NK-92 (cell line): ENCODE measurements around the gene RFESD.
"Not testable (repeated sequence)": the region's sequence is repeated elsewhere in the genome, so short reads cannot be mapped to it uniquely, and the experiment has no call there.

Source experiments
- DNase-seq: peaks from one replicate; lab custom pipeline; 2025; ENCODE audit not compliant: unreplicated experiment; lab: John Stamatoyannopoulos, UW

Gene RFESD

DNA sequence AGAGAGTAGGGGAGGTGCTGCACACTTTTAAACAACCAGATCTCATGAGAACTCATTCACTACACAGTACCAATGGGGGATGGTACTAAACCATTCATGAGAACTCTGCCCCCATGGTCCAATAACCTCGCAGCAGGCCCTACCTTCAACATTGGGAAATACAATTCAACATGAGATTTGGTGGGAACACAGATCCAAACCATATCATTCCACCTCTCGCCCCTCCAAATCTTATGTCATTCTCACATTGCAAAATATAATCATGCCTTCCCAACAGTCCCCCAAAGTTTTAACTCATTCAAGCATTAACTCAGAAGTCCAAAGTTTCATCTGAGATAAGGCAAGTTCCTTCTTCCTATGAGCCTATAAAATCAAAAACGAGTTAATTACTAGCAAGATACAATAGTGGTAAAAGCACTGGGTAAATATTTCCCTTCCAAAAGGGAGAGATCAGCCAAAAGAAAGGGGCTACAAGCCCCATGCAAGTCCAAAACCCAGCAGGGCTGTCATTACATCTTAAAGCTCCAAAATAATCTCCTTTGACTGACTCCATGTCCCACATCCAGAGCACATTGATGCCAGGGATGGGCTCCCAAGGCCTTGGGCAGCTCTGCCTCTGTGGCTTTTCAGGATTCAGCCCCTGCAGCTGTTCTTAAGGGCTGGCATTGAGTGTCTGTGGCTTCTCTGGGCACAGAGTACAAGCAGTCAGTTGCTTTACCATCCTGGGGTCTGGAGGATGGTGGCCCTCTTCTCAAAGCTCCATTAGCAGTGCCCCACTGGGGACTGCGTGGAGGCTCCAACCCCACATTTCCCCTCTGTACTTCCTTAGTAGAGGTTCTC is 18.4 kb upstream of the RFESD start:
- DNase-seq = no peak

DNA sequence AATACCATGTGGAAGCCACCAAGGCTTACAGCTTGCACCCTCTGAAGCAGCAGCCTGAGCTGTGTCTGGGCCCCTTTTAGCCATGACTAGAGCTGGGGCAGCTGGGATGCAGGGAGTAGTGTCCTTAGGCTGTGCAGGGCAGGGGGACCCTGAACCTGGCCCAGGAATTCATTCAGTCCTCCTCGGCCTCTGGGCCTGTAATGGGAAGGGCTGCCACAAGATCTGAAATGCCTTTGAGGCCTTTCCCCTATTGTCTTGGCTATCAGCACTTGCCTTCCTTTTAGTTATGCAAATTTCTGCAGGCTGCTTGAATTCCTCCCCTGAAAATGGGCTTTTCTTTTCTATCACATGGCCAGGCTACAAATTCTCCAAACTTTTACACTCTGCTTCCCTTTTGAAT is 17.6 kb upstream of the RFESD start:
- no peak for DNase-seq

DNA sequence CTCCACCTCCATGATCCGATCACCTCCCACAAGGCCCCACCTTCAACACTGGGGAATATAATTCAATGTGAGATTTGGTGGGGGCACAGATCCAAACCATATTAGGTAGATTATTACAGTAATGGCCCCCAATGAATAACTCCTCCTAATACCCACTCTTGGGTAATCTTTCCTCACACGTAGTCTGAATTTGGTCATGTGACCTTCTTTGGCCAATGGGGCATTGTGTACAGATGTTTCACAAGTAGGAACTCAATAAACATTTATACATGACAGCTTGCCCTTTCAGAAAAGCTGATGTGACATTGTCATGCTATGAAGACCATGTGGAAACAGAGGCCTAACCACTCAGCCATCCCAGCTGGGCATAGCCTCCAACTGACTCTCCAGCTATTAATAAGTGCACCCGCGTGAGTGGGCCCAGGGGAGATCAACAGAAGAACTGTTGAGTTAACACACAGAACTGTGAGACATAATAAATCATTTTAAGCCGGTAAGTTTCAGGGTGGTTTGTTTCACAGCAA is 16.1 kb upstream of the RFESD start:
- DNase-seq = no peak

DNA sequence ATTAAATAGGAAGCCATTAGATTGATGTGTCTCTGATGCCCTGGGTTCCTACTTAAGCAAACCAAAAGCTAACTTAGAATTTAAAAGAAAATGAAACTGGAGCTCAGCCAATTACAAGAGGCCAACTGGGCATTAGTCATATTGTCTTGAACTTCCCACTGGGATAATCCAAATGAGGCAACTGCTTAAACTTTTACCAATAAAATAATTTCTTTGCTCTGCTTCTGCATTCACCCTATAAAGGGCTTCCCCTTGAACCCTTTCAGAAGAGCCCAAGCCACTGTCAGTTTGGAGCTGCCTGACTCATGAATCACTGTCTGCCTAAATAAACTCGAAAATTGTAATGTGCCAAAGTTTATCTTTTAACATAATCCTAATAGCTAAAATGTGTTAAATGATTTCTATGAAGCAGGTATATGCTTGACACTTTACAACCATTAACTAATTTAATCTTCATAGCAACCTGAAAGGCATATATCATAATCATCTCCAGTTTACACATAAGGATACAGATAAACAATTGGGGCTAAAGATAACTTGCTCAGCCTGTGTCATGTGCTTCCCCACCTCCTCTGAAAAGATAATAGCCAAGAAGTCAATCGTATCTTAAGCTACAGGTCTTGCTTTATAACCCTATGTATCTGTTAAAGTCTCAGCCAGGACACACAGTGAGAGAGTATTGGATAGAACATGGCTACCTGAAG is 15.2 kb upstream of the RFESD start:
- DNase-seq = no peak

DNA sequence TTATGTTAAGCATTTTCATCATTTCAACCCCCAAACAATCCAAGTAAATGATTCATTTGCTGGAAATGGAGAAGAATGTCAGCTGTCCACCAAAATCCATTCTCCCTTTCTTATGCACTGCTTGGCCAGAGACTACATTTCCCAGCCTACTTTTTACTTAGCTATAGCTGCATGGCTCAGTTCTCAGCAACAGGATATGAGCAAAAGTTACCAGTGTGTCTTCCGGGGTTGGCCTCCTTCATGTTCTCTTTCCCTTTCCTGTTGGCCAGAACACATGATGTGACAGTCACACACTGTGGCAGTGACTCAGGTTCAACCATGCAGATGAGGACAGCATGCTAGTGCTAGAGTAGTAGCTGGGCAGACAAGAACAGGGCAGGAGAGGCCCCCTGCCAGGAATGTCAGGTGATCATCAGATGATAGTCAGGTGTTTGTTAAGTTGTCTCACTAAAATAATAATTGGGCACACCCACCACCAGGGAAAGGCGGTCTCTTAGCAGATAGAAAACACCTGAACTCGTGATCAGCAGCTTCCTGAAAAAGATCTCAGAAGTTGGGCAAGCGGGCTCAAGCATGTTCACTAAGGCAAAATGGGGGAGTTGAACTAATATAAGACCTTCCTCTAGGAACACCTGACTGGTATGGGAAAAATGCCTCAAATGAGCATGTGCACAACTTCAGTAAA is 14.4 kb upstream of the RFESD start:
- DNase-seq = no peak

DNA sequence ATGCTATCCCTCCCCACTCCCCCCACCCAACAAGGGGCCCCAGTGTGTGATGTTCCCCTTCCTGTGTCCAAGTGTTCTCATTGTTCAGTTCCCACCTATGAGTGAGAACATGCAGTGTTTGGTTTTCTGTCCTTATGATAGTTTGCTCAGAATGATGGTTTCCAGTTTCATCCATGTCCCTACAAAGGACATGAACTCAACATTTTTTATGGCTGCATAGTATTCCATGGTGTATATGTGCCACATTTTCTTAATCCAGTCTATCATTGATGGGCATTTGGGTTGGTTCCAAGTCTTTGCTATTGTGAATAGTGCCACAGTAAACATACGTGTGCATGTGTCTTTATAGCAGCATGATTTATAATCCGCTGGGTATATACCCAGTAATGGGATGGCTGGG is 13.6 kb upstream of the RFESD start:
- DNase-seq = not testable (repeated sequence)

DNA sequence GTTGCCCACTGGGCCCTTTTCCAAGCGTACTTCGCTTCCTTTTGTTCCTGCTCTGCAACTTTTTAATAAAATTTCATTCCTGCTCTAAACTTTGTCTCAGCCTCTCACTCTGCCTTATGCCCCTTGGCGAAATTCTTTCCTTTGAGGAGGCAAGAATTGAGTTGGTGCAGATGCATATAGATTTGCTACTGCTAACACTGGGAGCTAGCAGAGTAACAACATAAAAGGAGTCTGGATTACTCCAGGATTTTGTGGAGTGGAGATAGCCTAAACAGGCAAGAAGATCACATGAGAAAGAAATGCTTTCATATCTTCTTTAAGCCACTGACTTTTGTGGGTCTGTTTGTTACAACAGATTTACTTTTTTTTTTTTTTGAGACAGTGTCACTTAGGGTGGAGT is 12.9 kb upstream of the RFESD start:
- no peak for DNase-seq

DNA sequence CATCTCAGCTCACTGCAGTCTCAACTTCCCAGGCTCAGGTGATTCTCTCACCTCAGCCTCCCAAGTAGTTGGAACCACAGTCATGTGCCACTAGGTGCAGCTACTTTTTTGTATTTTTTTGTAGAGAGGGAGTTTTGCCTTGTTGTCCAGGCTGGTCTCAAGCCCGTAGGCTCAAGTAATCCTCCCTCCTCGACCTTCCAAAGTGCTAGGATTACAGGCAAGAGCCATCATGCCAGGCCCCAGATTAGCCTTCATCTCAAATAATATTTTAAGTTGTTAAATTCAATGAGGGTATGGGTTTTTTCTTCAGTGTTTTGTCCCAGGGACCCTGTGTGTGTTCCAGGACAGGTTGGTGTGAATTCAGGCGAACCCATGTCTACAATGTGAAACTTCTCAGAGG is 12.5 kb upstream of the RFESD start:
- no peak for DNase-seq

DNA sequence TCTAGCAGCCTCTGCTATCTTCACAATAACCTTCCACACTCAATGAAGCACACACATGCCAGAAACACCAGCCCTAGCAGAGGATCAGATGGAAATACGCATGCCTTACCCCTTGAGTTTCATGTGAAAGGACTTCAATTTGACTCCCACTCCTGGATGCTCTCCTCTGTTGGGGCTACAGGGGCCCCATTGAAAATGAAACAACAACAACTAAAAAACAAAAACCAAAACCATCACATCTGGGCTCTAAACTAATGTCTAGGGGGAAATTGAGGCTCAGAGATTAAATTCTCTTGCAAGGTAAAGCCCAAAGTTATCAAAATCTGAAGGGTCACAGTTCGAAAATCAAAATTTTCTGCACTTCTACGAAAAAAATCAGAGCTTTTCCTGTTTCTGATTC is 7.9 kb upstream of the RFESD start:
- no peak for DNase-seq

DNA sequence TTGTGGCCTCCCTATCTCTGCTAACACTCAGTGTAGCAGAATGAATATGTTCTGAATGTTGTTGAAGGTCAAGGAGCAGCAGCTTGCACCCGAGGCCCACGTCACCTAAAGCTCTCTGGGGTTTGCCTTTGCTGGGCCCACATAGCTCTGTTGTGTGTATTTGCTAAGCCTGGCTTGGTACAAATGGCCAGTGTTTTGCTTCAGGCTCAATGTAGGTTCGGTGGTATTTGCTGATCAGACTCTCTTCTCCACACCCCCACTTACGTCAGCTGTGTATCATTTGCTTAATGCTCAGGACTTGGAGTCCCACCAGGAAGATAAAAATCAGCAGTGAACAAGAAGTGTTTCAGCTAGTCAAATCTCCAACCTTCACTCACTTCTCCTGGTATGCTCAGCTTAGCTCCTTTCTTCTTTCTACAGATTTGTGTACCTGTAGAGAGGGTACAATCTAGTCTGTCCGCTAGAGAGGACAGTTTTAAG is 4.8 kb upstream of the RFESD start:
- DNase-seq = no peak

DNA sequence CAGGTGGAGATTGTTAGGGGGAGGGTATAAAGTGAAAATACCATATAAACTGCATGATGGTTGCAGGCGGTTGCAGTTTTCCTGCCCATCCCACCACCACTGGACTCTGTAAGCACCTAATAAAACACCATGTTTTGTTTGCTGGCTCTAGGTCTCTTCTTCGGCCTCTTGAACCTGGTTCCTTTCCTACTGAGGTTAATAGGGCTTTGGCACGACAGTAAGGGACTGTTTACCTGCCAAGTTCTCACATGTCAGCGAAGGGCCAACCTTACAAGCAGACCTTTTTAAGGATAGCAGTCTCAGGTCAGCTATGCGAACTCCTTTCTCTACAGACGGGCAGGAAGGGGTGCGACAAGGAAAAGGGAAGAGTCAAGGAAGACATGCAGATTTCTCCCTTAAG is 3.4 kb upstream of the RFESD start:
- no peak for DNase-seq

DNA sequence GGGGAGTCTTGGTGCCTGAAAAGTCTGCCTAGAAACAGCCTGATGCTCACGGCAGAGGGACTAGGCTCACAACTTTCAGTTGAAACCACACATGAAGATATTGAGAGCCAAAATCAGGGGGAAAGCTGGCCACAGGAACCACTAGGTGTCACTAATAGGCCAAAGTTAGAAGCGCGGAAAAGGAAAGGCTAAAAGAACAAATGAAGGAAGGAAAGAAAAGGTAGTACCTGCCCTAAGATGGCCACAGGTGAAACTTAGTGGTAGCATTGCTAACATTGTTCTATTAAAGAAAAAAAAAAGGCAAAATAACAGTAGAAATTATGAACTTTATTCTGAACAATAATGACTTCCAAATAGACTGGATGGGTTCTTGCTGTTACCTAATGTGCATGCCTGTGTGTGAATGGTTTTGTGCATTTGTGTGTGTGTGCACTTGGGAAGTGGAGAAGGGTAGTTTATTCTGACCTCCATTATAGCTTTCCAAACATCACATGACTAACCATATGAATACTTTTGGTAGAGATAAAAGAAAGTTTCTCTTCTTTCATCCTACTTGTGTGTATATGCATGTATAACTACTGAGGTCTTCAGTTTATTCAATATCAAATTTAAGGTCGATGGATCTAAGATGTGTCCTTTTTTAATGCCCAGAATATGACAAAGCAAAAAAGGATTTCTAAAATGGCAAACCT is 2.1 kb upstream of the RFESD start:
- DNase-seq = no peak

DNA sequence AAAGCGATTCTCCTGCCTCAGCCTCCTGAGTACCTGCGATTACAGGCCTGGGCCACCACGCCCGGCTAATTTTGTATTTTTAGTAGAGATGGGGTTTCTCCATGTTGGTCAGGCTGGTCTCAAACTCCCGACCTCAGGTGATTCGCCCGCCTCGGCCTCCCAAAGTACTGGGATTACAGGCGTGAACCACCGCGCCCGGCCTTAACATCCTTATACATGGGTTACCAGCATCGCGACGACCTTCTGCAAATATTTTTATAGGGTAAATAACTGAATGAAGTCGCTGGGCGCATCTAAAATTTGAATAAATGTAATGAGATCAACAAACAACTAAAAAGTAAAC is 380 bp upstream of the RFESD start:
- not testable (repeated sequence) for DNase-seq

DNA sequence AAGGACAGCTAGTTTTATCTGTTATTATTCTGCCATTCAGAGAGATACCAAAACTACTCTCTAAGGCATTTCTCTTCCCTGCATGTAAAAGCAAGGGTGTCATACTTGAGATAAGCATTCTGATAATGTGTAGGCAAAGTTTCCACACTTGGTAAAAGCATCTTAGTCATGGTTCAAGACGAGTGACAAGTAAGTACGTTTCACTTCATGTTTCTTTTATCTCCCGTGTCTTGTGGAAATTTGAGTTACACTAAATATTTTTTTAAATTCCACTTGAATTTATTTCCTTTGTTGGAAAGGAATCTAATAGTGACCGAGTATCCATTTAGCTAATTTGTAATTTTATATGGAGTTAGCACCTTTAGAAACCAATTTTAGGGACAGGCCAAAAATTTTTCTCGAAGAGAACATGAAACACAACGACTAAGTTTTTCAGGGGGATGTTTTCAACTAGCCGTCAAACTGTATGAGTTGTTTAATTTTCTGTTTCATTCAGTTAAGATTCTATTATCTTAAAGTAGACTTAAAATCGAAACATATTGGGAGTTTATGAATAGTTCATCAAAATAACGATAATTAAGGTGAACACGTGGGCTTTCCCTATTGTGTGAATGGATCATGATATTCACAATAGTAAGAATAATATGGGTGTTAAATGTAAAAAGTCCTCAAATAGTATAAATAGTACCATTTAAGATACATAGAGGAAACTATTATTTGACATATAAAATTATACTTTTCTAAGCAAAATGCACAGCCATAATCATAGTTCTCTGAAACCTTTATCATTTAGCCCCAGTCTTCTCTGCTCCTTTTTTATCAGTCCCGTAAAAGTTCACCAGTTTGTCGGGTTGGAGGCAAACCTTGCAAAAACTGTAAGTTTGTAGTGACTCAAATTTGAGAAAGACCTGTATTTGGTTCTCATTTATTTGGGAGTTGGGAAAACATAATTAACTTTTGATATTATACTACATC is 1.6 kb downstream of the RFESD start:
- no peak for DNase-seq

DNA sequence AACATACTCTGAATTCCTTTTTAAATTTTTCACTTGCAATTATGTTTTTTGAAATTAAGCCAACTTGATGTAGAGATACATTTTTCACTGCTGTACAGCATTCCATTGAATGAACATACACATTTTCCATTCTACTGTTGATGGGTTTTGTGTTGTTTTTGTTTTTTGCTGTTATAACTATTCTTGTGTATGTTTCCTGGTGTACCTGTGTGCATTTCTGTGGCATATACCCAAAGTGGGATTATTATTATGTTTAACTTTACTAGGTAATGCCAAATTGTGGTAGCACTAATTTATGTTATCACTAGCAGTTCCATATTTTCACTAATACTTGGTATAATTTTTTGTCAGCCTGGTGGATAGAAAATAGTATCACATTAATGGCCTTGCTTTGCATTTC is 2.7 kb downstream of the RFESD start:
- DNase-seq = no peak

DNA sequence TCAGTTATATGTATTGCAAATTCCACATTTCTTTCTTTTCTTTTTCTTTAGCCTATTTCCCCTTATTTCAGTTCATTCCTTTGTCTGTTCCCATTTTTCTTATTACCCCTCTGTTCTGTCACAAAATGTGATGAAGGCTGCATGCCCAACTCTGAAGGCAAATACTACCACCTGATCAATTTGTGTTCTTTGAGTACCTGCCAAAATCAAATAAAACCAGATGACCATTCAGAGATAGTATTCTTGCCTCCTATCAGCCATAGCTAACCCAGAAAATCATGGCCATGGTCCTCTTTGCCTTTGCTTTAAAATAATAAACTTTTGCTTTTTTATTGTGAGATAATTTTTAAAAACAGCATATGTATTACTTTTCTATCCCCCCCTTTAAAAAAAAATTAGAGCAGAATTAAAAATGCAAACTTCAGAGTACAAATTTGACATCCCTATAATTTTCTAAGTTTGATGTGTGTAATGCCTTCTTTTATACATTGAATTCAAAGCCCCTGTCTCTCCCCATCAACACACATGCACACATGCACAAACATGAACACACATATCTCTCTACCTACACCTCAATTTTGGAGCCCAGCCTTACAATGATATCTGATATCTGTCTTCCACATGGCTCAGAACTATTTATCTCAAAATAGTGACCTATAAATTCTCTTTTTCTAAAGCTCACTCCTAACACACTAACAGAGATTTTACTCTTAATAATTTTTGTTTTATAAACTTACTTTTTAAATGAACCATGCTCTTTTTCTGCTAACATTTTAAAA is 3.5 kb downstream of the RFESD start:
- DNase-seq = no peak

DNA sequence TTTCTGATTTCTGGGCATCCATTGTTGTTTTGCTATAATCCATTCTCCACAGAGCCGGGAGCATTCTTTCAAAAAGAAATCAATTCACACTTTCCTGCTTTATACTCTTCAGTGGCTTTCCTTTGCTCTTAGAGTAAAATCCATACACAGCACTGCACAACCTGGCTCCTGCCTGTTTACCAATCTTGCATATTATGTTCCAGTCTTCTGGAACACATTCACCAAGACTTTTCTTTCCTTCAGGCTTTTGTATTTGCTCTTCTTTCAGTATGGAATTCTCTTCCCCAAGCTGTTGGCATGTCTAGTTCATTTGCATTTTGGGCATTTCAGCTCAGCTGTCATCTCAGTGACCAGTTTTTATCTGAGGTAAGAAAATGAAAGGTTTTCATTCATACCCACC is 6.3 kb downstream of the RFESD start:
- DNase-seq = no peak

DNA sequence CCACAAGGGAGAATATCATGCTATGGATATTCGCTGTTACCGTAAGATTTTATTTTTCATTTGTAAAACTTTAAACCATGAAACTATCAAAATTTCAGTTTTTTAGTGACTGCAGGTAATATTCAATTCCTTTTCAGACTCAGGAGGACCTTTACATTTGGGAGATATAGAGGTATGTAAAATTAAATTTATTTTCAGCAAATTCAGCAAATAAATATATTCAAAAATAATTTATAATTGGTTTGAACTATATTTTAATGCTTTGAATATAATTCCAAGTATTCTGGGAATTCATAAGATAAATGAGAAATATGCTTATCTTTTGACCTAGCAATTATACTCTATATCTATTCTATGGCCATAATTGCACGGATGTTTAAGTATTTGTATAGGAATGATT is 7.6 kb downstream of the RFESD start:
- no peak for DNase-seq

DNA sequence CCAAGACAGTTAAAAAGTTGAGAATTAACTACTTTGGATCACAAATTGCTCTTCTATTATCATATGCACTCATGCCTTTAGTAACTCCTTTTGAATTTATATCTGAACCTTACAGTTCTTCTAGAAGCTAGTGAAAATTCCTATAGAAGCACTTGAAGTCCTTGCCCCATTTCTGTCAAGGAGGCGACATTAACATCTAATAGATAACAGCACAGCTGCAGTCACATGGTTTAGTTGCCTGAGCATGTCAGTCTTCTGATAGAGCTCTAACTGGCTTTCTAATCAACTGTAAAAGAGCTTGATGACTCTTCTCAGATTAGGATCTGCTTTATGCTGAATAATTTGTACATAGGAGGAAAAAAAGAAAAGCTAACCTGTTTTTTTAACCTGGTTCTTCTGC is 9.0 kb downstream of the RFESD start:
- DNase-seq = no peak
